Endodermal cell (in vitro differentiated cells): ENCODE results near the gene SLC15A3. TPM values are rescaled to one million over a fixed set of nuclear protein-coding genes. Genes with fewer than 3 reads are reported as not detected.
A peak's percentile ranks its signal among the peaks of the same experiment; 100 is the strongest.

ENCODE experiments used
- DNase-seq: peaks from one replicate; pipeline ENCODE4 v3.0.0-alpha.2; 2017
- H3K27ac ChIP-seq: 2 replicates; pipeline ENCODE4 v1.5.1; 2013; ENCODE audit warnings: mild to moderate bottlenecking, low read depth, low read length, moderate library complexity
- H3K27me3 ChIP-seq: 2 replicates; pipeline ENCODE4 v1.6.1; 2013; ENCODE audit warnings: mild to moderate bottlenecking, low read length, moderate library complexity; ENCODE audit not compliant: insufficient read depth, control insufficient read depth, poor library complexity, severe bottlenecking
- H3K36me3 ChIP-seq: 2 replicates; pipeline ENCODE4 v1.7.0; 2013; ENCODE audit warnings: mild to moderate bottlenecking, low read length, moderate library complexity; ENCODE audit not compliant: control insufficient read depth, insufficient read depth
- H3K4me1 ChIP-seq: one replicate; pipeline ENCODE4 v1.7.0; 2013; ENCODE audit warnings: low read length; ENCODE audit not compliant: control insufficient read depth, insufficient read depth
- H3K4me3 ChIP-seq: 2 replicates; pipeline ENCODE4 v1.5.1; 2013; ENCODE audit warnings: mild to moderate bottlenecking, low read length, moderate library complexity
- H3K9ac ChIP-seq: 2 replicates; pipeline ENCODE4 v1.6.1; 2013; ENCODE audit warnings: mild to moderate bottlenecking, low read length, moderate library complexity; ENCODE audit not compliant: poor library complexity, severe bottlenecking; ENCODE audit errors: extremely low read depth
- H3K9me3 ChIP-seq: 2 replicates; pipeline ENCODE4 v1.6.1; 2013; ENCODE audit warnings: mild to moderate bottlenecking, low read length, moderate library complexity; ENCODE audit not compliant: control insufficient read depth
- H3K27ac Mint-ChIP-seq: 2 replicates; pipeline ENCODE4 v1.8.0; 2020; ENCODE audit warnings: mixed read lengths
- H3K27me3 Mint-ChIP-seq: 2 replicates; pipeline ENCODE4 v1.8.0; 2021; ENCODE audit warnings: mild to moderate bottlenecking, mixed read lengths; ENCODE audit not compliant: insufficient read depth
- H3K36me3 Mint-ChIP-seq: 2 replicates; pipeline ENCODE4 v1.8.0; 2020; ENCODE audit warnings: low read depth, mixed read lengths
- H3K4me1 Mint-ChIP-seq: 2 replicates; pipeline ENCODE4 v1.8.0; 2020; ENCODE audit warnings: mixed read lengths
- H3K4me3 Mint-ChIP-seq: 2 replicates; pipeline ENCODE4 v1.8.0; 2020; ENCODE audit warnings: mild to moderate bottlenecking, moderate library complexity, mixed read lengths
- H3K9me3 Mint-ChIP-seq: 2 replicates; pipeline ENCODE4 v1.8.0; 2020; ENCODE audit warnings: mild to moderate bottlenecking, mixed read lengths
- CTCF ChIP-seq: fragments of 200-600 bp; sonication (generic); conservative IDR thresholded peaks from 2 replicates; pipeline ENCODE4 v1.5.0; 2021; ENCODE audit warnings: antibody characterized with exemption, mild to moderate bottlenecking
- WGBS, 2 experiments: methylation state at CpG; one replicate each; pipeline versions ENCODE4 v1.1.5 to v1.1.7; 2013; ENCODE audit warnings: missing lambda C conversion rate in 2 of 2, mixed read lengths in 1 of 2; ENCODE audit not compliant: insufficient coverage in 1 of 2, insufficient read length in 1 of 2; 5-methylcytosine and 5-hydroxymethylcytosine counted together
- total RNA-seq, 2 donors: library from RNA; stranded (reverse); fragmentation: NEBNext Ultra II Directional in 1 of 2; extraction: Animal tissue kit (Norgen Biotek cat#: 25700) in 1 of 2; gene quantifications; 2 replicates in 1 of 2; 3 replicates in 1 of 2; pipeline ENCODE4 v1.2.1, GENCODE V29; 2021

SLC15A3 gene
- total RNA-seq, 2 donors from 2014 or later = 1.4 to 1.6 TPM

DNA sequence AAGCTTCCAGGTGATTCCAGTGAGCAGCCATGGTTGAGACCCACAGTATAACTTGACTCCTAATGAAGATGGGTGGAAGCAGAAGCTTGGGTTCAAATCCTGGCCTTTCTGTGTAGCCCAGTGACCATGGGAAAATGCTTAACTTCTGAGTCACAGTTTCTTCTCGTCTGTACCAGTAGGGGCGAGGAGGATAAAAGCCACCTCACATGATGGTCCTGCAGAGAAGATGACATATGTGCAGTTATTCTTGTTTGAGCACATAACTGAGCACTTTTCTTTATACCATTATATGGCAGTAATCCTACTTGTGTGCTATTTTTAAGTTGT lies 33.1 kb downstream of the SLC15A3 start:
- no peak for TF ChIP-seq CTCF
- DNase-seq = no peak
- H3K27me3 ChIP-seq = no peaks in the 10 kb centered on the region
- H3K36me3 ChIP-seq = peaks cover 33% of the 10 kb centered on the region
- Mint-ChIP-seq H3K4me1 (peaks cover 41% of the 10 kb centered on the region), H3K36me3 (peaks cover 35% of the 10 kb centered on the region), H3K4me3 (no peak overlapping the region), H3K27ac (peak overlapping the region; percentile 78), H3K9me3 (no peaks in the 10 kb centered on the region), H3K27me3 (peaks cover 5% of the 10 kb centered on the region)
- peaks cover 18% of the 10 kb centered on the region for H3K4me1 ChIP-seq
- H3K27ac ChIP-seq = no peak overlapping the region
- H3K4me3 ChIP-seq = peak overlapping the region; percentile 11
- no peaks in the 10 kb centered on the region for H3K9me3 ChIP-seq
- WGBS, 2 experiments = 40 to 75% methylated on average over 1 to 2 of the region's 2 CpGs
- H3K9ac ChIP-seq = no peak overlapping the region

DNA sequence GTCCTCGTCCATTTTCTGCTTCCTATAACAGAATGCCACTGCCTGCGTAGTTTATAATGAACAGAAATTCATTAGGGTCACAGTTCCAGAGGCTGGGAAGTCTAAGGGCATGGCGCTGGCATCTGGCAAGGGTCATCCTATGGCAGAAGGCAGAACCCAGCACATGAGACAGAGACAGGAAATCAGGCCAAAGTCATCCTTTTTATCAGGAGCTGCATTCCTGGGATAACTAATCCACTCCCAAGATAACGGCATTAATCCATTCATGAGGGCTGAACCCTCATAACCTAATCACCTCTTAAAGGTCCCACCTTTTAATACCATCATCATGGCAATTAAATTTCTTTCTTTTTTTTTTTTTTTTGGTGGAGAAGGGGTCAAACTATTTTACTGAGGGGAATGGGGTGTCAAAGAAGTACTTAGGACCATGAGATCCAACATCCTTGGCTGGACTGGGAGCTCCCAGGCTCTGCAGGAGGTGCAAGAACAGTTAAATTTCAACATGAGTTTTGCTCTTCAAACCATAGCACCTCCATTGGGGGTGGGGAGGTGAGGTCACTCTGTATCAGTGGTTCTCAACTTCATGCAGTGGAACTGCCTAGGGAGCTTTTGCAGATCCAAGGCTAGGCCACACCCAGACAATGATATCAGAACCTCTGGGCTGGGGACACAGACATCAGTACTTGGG lies 33.6 kb downstream of the SLC15A3 start:
- H3K9me3 Mint-ChIP-seq = no peaks in the 10 kb centered on the region
- H3K27ac Mint-ChIP-seq = peak overlapping the region; percentile 78
- H3K36me3 ChIP-seq = peaks cover 33% of the 10 kb centered on the region
- H3K9me3 ChIP-seq = no peaks in the 10 kb centered on the region
- DNase-seq = peak; percentile 71
- H3K27me3 Mint-ChIP-seq = peaks cover 5% of the 10 kb centered on the region
- no peak overlapping the region for H3K27ac ChIP-seq
- H3K4me1 Mint-ChIP-seq = peaks cover 43% of the 10 kb centered on the region
- H3K4me3 Mint-ChIP-seq = no peak overlapping the region
- peak overlapping the region; percentile 11 for H3K4me3 ChIP-seq
- WGBS, 2 experiments = 77 to 90% methylated on average over 4 of the region's 4 CpGs
- TF ChIP-seq CTCF = no peak
- no peak overlapping the region for H3K9ac ChIP-seq
- H3K27me3 ChIP-seq = no peaks in the 10 kb centered on the region
- H3K4me1 ChIP-seq = peaks cover 13% of the 10 kb centered on the region
- H3K36me3 Mint-ChIP-seq = peaks cover 34% of the 10 kb centered on the region

DNA sequence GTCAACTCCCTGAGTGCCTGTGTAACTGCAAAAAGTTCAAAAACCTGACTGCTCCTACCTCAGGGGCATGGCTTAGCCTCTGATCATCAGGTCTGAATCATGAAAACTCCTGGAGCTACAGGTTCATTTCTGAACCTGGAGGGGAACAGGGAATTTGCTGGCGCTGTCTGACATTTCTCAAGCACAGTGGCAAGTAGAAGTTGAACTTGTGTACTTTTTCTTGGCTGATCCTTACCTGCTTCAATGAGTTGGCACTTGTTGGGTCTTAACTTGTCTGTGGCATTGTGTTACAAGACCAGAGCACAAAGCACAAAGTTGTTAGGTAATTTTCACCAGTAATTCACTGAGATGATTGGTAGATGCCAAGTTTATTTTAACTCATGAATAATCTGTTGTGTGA lies 34.7 kb downstream of the SLC15A3 start:
- H3K9ac ChIP-seq = no peak overlapping the region
- 89 to 90% methylated on average over 1 of the region's 1 CpG for WGBS, 2 experiments
- Mint-ChIP-seq H3K4me1 (peaks cover 43% of the 10 kb centered on the region), H3K36me3 (peaks cover 30% of the 10 kb centered on the region), H3K9me3 (no peaks in the 10 kb centered on the region), H3K4me3 (no peak overlapping the region), H3K27ac (no peak overlapping the region), H3K27me3 (peaks cover 5% of the 10 kb centered on the region)
- no peak for DNase-seq
- H3K36me3 ChIP-seq = peaks cover 30% of the 10 kb centered on the region
- H3K9me3 ChIP-seq = no peaks in the 10 kb centered on the region
- H3K27ac ChIP-seq = no peak overlapping the region
- no peak for TF ChIP-seq CTCF
- no peaks in the 10 kb centered on the region for H3K27me3 ChIP-seq
- no peak overlapping the region for H3K4me3 ChIP-seq
- H3K4me1 ChIP-seq = peaks cover 12% of the 10 kb centered on the region
